DOHH2 (cell line): ENCODE measurements around the gene ZBTB7B.

Source experiments
- H3F3A ChIP-seq: fragments of 200-600 bp; sonication (generic), shearing (Covaris generic); 2 replicates; pipeline ENCODE4 v1.6.0; 2016; ENCODE audit warnings: antibody characterized with exemption, mild to moderate bottlenecking; ENCODE audit not compliant: control insufficient read depth, insufficient read depth
- H3K27ac ChIP-seq: fragments of 200-600 bp; sonication (generic); 2 replicates; pipeline ENCODE4 v1.5.1; 2014; ENCODE audit warnings: low read depth, mild to moderate bottlenecking, low read length, moderate library complexity
- H3K27me3 ChIP-seq: fragments of 200-600 bp; sonication (generic); 2 replicates; pipeline ENCODE4 v1.6.1; 2014; ENCODE audit warnings: mild to moderate bottlenecking, low read length, mixed read lengths; ENCODE audit not compliant: control insufficient read depth
- H3K36me3 ChIP-seq: fragments of 200-600 bp; sonication (generic); 2 replicates; pipeline ENCODE4 v1.6.1; 2014; ENCODE audit warnings: mild to moderate bottlenecking, low read length, moderate library complexity, mixed read lengths; ENCODE audit not compliant: control insufficient read depth
- H3K4me1 ChIP-seq: fragments of 200-600 bp; sonication (generic); 2 replicates; pipeline ENCODE4 v1.6.1; 2014; ENCODE audit warnings: mild to moderate bottlenecking, low read length, mixed read lengths; ENCODE audit not compliant: control insufficient read depth
- H3K4me2 ChIP-seq: fragments of 200-600 bp; sonication (generic); 2 replicates; pipeline ENCODE4 v1.6.0; 2014; ENCODE audit warnings: mild to moderate bottlenecking, low read length, moderate library complexity
- H3K4me3 ChIP-seq: fragments of 200-600 bp; sonication (generic); 2 replicates; pipeline ENCODE4 v1.5.1; 2014; ENCODE audit warnings: mild to moderate bottlenecking, low read length, mixed read lengths
- H3K79me2 ChIP-seq: fragments of 200-600 bp; sonication (generic); 2 replicates; pipeline ENCODE4 v1.6.1; 2014; ENCODE audit warnings: mild to moderate bottlenecking, low read length, mixed read lengths; ENCODE audit not compliant: control insufficient read depth
- H3K9me2 ChIP-seq: fragments of 200-600 bp; sonication (generic); replicated peaks from 2 replicates; pipeline ENCODE4 v1.6.1; 2014; ENCODE audit warnings: mild to moderate bottlenecking, low read length, mixed read lengths; ENCODE audit not compliant: control insufficient read depth
- H3K9me3 ChIP-seq: fragments of 200-600 bp; sonication (generic); 2 replicates; pipeline ENCODE4 v1.6.1; 2014; ENCODE audit warnings: antibody characterized with exemption, low read length, mixed read lengths; ENCODE audit not compliant: control insufficient read depth, insufficient read depth
- H4K20me1 ChIP-seq: fragments of 200-600 bp; sonication (generic); 2 replicates; pipeline ENCODE4 v1.6.0; 2014; ENCODE audit warnings: low read depth, mild to moderate bottlenecking, antibody characterized with exemption, low read length, moderate library complexity; ENCODE audit not compliant: control insufficient read depth, insufficient read depth
- CTCF ChIP-seq: fragments of 200-600 bp; sonication (generic); IDR thresholded peaks from one replicate; pipeline ENCODE4 v1.5.1; 2014; ENCODE audit warnings: antibody characterized with exemption, mild to moderate bottlenecking, low read depth, low read length; ENCODE audit not compliant: poor library complexity, severe bottlenecking
- EZH2phosphoT487 ChIP-seq: fragments of 200-600 bp; sonication (generic); IDR thresholded peaks from 2 replicates; pipeline ENCODE4 v1.6.1; 2017; ENCODE audit warnings: borderline replicate concordance, mild to moderate bottlenecking, antibody characterized with exemption, low read length, moderate library complexity, mixed read lengths

The ZBTB7B gene

GRCh38 chr1:155016231-155016831 lies 13.7 kb downstream of the ZBTB7B start:
- Histone ChIP-seq H3K79me2 (no peaks in the 10 kb centered on the region), H4K20me1 (no peaks in the 10 kb centered on the region), H3K9me2 (no peaks in the 10 kb centered on the region), H3K4me3 (peak overlapping the region; percentile 14), H3K4me2 (peak overlapping the region; percentile 90), H3K9me3 (no peaks in the 10 kb centered on the region), H3K27me3 (no peaks in the 10 kb centered on the region), H3K36me3 (peaks cover 24% of the 10 kb centered on the region), H3F3A (peaks cover 25% of the 10 kb centered on the region), H3K27ac (peak overlapping the region; percentile 66), H3K4me1 (peaks cover 71% of the 10 kb centered on the region)
- no peak for TF ChIP-seq EZH2phosphoT487
- no peak for TF ChIP-seq CTCF

GRCh38 chr1:155017041-155017945 lies 14.7 kb downstream of the ZBTB7B start:
- H3K79me2 ChIP-seq = no peaks in the 10 kb centered on the region
- H3K4me3 ChIP-seq = peak overlapping the region; percentile 65
- H3K27ac ChIP-seq = peak overlapping the region; percentile 66
- peaks cover 25% of the 10 kb centered on the region for H3F3A ChIP-seq
- no peaks in the 10 kb centered on the region for H3K27me3 ChIP-seq
- TF ChIP-seq CTCF (peak; percentile 100), EZH2phosphoT487 (no peak)
- no peaks in the 10 kb centered on the region for H3K9me3 ChIP-seq
- H3K9me2 ChIP-seq = no peaks in the 10 kb centered on the region
- H3K4me1 ChIP-seq = peaks cover 66% of the 10 kb centered on the region
- H4K20me1 ChIP-seq = no peaks in the 10 kb centered on the region
- H3K4me2 ChIP-seq = peak overlapping the region; percentile 90
- H3K36me3 ChIP-seq = peaks cover 24% of the 10 kb centered on the region

GRCh38 chr1:155017946-155018316 lies 15.3 kb downstream of the ZBTB7B start:
- TF ChIP-seq CTCF = no peak
- no peak for TF ChIP-seq EZH2phosphoT487
- H3K27ac ChIP-seq = peak overlapping the region; percentile 66
- H4K20me1 ChIP-seq = no peaks in the 10 kb centered on the region
- H3K79me2 ChIP-seq = no peaks in the 10 kb centered on the region
- 0 out of 2 replicates have a peak, but pooled peaks cover 2% of the 10 kb centered on the region for H3K27me3 ChIP-seq
- peak overlapping the region; percentile 90 for H3K4me2 ChIP-seq
- H3K9me3 ChIP-seq = no peaks in the 10 kb centered on the region
- peaks cover 24% of the 10 kb centered on the region for H3K36me3 ChIP-seq
- H3K4me3 ChIP-seq = peak overlapping the region; percentile 65
- peaks cover 59% of the 10 kb centered on the region for H3K4me1 ChIP-seq
- H3K9me2 ChIP-seq = no peaks in the 10 kb centered on the region
- H3F3A ChIP-seq = peaks cover 18% of the 10 kb centered on the region
